GM21786 (cell line): ENCODE results near the gene P2RX3.
"Not testable (repeated sequence)": the region's sequence is repeated elsewhere in the genome, so short reads cannot be mapped to it uniquely, and the experiment has no call there.

Experiments
- ATAC-seq: cut with Tn5 transposase; IDR thresholded peaks from one replicate; pipeline ENCODE4 v1.9.1; 2021; ENCODE audit not compliant: unreplicated experiment

Gene P2RX3

DNA sequence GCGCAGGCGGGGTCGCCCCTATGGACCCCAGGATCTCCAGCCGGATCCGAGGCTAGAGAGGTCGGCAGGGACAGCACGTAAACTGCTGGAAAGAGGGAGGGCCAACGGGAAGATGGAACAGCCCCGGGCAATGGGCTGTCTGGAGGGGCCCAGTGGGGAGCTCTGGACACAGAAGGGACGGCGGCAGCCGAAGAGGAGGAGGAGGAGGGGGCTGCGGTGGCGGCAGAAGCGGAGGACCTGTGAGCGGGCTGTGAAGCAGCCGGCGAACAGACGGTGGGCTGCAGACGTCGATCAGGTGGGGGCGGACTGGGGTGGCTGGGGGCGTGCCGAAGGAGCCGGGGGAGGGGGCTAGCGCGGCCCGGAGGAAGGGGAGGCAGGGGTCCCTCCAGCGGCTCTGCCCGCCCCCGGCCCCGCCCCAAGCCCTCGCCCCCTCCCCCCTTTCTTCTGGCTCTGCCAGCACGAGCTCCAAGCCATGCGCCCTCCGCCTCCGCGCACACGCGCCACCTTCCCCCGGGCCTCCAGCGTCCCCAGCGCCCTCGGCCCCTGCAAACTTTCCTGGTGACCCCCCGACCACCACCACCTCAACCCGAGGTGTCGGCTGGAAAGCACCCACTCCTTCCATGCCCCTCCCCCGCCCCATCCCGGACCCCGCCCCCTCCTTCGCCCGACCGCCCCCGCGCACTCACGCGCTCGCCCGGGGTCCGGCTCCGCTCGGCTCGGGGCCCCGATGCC lies 13.8 kb upstream of the P2RX3 start:
- no peak for ATAC-seq

DNA sequence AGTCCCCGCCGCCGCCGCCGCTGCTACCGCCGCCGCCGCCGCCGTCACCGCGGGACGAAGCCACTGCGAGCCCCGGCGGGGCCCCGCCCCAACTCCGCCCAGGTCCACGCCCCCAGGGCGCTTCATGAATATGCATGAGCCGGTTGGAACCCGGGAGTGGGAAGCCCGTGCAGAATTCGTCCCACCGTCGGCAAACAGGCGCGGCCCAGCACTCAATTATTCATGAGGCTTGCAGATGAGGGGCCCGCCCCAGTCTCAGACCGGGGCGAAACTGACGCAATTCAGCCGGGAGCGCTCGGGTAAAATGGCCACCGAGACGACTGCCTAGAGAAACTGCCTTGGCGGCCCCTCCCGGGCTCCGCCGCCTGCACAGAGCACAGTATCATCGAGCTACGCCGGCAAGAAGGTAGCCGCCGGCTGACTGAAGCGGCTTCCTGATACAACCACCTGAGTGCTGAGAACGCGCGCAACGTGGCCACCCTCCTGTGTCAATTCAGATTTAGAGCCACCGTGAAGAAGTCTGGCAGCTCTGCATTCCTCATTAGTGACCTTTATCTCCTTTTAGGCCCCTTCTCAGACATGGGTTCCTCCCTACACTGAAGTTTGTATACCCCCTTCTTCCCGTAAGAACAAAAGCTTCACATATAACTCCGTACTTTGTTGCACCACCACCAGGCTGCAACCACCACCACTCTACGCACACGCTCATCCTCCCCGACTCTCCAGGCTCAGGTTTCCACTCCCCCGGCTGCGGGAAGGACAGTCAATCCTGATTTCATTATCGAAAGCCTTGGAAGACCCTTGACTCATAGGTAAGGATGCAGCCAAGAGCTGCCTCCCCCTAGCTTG lies 13.0 kb upstream of the P2RX3 start, which contains the start of gene TNKS1BP1:
Gene TNKS1BP1 (minus strand): TSS at position 67 of the 849 bp plus-strand sequence. CDS start 3,067 bp downstream, outside the sequence.
- ATAC-seq, result peak; percentile 87

DNA sequence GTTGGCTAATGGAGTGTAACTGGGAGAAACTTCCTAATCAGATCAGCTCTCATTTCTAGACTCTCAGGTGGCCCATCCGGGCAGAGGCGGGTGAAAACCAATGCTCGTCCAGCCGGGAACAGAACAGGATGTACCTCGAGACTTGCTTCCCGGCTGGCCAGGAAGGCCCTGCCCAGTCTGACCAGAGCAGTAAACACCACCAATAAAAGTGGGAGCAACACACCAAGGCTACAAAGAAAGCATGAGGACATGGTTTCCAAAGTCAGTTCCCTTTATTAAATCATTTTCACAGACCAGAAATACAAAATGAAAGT lies 12.5 kb upstream of the P2RX3 start:
- no peak for ATAC-seq

DNA sequence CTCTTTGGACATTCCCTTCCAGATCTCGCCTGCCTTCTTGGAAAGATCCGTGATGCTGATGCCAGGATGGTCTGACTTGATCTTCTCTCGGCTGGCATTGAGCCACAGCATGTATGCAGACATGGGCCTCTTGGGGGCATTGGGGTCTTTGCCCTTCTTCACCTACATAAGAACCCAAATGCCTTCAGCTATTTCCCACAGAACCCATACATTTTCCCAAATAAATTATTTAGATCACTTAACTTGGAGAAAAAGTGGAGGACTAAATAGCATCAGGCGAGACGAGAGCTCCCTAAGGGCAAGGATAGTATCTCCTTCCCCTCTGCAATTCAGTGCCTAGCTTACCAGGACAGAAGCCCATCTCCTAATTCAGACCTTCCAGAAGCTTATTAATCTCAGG lies 10.4 kb upstream of the P2RX3 start:
- ATAC-seq, result no peak

DNA sequence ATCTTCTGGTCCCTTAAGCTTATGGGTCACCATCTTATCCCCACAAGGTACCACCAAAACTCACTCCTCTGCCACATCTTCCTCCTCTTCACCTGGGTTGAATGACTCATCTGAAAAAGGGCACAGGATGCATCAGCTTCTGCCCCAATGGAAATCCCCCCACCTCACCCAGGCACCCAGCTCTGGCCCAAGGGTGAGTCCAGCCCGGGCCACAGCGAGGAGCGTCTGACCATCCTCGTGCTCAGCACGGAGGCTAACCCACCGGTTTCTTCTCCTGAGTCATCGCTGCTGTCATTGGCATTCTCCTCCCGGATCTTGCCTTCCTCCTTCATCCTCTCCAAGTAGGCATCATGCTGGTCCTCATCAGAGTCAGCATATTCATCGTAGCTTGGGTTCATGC lies 8.1 kb upstream of the P2RX3 start:
- no peak for ATAC-seq

DNA sequence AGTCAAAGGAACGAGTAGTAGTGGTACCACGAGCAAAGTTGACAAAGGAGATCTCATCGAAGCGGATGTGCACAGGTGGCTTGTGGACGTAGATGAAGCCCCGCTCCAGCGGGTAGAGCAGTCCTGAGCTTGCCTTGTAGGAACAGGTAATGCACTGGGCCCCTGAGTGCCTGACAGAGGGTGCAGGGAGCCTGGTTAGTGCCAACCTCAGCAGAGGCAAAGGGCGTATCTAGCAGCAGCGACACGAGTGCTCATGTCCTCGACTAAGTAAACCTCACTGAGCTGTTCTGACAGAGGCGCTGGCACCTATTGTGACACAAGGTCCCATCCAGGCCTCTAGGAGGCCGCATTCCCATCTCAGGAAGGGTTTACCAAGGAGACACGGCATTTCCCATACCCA lies 6.4 kb upstream of the P2RX3 start:
- no peak for ATAC-seq

DNA sequence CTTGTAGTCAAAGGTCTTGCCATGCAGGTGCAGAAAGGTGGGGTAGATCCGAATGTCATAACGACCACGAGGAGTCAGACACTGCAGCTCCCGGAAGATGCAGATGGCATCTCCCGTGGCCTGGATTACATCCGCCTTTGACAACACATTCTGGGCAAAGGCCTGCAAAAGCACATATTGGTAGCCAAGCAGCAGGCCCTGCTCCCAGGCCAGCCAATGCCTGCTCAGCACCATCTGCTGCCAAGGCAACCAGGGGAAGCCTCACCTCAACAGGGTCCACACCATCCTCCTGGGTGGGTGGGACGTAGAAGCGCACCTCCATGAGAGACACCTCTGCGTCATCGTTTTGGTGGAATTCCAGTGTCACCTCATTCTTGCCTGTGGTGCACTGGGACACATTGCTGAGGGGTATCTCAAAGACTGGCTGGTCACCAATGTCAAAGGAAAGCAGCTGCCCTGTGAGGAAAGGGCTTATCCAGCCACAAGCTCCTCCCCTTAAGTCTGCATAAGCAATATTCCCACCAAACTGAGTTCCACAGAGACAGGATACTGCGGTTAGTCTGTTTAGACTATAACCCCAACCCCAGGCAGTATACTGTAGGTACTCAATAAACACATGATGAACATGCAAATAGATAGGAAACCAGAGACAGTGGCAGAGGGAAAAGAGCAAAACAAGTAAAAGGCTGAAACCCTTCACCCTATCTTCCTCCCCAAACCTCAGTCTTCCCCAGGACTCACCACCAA lies 5.3 kb upstream of the P2RX3 start:
- ATAC-seq, result no peak

DNA sequence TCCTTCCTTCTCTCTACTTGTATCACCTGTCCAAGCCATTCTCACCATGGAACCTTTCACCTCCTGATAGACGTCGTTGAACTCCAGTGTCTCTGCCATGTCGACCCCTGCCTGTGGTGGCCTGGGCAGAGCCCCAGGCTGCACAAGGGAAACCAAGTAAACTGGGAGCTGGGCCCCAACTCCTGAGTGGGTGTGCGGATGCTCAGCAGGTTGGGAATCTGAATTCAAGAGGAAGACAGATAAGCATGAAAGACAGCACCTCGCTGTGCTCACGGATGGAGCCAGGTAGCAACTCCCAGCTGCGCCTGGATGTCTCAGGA lies 3.2 kb upstream of the P2RX3 start:
- ATAC-seq, result peak; percentile 2

DNA sequence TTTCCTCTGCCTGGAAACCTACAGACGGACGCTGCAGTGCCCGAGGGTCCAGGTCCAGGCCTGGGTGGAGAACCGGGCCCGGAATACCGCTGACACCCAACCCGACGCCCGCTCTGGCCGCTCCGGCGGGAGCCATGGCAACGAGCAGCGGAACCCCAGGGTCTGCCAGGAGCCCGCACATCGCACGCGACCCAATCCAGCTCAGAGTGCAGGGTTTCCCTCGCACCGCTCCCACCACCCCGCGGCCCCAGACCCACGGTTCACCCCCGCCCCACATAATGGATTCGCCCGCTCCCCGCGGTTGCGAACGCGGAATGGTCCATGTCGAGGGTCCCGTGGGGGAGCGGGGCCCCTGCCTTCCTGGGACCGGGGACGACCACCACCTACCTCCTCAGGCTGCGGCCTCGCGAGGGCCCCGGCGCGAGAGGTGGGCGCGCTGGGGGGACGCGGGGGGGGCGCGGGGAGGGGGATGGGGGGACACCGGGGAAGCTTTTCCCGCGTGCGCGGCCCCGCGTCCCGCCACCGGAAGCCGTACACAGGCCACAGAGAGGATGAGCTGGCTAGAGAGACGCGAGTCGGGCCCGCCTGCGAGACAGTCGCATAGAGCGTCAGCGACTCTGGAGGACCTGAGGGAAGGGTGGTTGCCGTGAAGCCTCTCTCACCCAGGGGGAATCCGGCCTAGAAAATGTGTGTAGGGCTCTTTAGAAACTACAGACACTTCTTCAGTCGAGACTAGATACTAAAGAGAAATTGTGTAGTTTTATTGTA lies 2.6 kb upstream of the P2RX3 start, which contains the start of gene SSRP1:
Gene SSRP1 (minus strand): TSS at position 550 of the 768 bp plus-strand sequence. CDS start 771 bp downstream, outside the sequence.
- peak; percentile 99 for ATAC-seq

DNA sequence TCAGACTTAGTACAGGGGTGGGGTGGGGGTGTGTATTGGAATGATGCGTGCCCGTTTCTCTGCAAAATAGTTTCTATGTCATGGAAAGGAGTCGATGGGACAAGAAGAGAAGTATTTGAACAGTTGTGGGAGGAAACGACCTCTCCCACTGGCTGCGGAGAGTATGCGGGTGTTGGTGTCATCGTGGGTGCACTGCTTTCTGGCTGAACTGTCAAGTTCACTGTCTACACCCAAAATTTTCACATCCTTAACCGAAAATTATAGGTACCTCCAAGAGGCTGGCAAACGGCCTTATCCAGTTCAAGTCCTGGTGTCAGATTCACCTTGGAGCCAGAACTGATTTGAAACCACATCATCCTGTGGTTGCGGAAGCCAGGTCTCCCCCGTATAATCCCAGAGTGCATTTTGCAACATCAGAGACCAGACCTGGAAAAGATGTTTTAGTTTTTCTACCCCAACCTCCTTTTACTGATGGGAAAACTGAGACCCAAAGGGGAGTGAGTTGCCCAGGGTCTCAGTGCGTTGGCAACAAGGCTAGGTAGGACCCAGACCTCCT lies 2.0 kb upstream of the P2RX3 start:
- no peak for ATAC-seq

DNA sequence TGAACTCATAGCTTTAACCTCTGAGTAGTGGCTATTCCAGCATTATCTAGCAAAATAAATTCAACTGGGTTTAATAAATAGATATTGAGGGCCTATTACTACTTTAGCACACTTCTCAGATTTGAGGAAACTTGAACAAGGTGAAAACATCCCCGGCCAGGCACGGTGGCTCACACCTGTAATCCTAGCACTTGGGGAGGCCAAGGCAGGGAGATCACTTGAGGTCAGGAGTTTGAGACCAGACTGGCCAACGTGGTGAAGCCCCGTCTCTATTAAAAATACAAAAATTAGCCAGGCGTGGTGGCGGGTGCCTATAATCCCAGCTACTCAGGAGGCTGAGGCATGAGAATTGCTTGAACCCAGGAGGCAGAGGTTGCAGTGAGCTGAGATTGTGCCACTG lies 1.3 kb upstream of the P2RX3 start:
- ATAC-seq, result not testable (repeated sequence)

DNA sequence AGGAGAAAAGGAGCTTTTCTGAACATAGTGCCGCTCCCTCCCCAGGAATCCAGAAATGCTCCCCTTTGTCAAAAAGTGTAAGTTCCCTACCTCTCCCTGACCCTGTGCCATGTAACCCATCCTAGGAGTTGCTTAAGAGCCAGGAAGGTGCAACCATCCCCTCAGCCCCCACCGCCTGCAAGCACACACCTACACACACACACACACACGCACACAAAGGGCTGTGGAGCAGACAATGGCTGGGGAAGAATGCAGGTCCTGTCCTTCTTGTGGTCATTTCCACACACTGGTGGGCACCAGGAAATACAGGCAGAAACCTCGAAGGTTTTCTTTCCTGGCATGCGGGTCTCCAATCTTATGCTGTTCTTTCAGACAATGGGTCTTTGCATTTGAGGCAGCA lies 1.2 kb downstream of the P2RX3 start:
- ATAC-seq, result no peak

DNA sequence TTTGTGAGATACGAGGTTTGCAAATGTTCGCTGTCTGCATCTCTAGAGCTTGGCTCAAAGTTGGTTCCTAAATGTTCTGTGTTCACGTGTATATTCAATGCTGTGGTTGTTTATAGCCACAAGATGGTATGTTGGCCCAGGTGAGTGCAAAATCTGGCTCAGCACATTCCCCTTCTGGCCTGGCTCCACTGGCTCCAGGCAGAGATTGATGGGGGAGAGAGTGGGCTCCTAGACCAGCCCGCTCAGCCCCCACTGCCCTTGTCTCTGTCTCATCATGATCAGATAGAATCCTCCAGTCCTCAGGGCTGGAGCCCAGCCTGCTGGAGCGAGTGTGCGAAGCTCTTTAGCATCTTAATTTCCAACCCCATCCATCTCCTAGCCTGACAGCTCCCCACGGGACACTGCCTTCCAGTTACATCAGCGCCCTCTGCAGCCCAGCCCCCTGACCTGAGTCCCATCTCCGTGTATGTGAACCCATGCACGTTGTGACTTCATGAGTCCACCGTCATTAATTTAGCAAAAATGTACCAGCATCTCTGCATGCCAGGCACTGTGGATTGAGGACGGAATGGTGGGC lies 2.0 kb downstream of the P2RX3 start:
- ATAC-seq, result no peak

DNA sequence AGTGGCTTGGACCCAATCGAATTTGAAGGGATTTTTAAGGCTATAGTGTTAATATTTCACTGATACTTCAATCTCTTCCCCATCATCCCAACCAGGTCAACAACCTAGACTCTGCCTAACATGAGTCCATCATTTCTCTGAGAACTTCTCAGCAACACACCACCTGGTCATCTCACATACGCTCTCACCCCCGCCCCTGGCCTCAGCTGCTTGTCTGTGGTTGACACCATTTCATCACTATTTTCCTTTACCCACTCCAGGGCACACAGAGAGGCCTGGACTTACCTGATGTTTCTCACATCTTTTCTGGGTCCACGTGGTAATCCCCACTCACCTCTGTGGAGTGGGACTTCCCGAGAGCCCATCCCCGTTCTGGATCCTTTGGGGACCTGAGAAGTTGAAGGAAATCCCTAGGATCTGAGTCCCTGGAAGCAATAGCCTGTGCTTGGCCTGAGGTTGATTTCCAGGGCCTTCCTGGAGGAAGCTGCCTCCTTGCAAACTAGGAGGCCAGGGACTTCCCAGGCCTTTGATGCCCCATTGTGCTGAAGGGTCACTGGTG lies 3.2 kb downstream of the P2RX3 start:
- no peak for ATAC-seq

DNA sequence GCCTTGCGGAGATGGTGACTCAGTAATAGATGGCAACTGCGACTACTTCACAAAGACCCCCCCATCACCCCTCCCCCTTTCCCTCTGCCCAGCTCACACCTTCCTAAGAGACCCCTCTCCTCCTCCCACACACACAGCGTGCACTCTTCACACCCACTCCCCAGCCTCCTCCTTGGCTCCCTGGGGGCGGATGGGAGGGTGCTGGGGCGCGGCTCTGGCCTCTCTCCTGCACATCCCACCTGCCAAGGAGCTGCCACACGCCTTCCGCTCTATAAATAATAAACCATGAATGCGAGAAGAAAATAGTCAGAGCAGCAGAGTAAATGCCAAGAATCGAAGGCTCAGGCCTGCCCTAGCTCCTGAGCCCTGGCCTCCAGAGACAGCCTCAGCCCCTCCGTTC lies 4.5 kb downstream of the P2RX3 start:
- ATAC-seq, result no peak

DNA sequence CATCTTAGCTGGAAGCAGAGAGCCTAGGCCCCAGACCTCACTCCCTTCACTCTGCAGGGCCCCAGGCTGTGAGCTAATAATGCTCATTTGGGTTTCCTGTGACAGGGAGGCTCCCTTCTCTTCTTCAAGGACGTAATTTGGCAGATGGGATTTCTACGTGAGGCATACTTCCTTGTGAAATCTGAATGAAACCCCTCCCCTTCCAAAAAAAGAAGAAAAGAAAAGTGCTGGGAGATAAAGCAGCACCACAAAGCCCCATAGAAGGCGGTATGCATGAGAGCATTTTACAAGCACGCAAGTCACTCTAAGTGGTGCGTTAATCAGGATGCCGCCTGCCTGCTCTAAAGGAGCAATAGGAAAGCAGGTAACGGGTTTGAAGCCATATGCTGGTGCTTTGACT lies 5.7 kb downstream of the P2RX3 start:
- ATAC-seq, result no peak

DNA sequence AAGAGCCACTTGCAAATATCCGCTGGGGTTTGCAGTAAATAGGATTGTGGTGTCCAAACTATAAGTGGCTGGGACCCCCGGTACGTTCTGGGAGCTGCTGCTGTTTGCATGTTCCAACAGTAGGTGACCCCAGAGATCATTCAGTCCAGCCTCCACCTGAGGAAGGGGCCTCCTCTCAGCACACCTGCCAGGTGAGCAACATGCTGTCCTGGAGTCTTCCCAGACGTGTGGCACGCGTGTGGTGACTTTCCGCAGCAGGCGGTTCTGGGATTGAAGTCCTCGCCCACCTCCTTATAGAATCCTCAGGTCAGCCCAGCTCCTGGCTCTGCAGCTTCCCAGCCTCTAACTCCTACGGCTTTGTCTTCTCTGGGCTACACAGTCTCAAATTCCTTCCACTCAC lies 6.7 kb downstream of the P2RX3 start:
- ATAC-seq, result no peak

DNA sequence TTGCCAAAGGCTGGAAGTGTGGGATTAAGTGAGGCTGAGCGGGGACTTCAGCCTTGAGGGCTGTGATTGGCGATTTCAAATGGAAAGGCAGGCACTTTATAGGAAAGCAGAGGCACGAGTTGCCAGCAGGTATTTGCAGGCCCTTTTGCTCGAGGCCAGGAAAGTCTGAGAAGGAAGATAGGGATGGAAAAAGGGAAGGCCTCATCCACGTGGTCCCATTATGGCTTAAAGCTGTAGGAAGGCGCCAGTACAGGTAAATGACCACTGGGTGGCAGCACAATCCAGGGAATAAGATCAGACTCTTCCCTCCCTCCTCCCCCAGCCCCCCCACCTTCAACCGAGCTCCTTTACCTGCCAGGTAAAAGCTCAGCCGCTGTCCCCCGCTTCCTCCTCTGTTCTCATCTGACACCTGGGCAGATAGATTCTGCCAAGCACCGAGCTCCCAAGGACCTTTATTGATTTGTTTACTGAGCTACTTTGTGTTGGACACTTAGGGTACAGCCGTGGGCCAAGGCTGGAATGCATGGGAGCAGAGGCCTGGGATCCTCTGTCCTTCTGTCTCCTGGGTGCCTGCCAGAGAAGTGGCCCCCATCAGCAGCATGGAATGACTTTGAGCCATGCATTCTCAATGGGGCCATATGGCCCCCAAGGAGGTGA lies 7.5 kb downstream of the P2RX3 start:
- ATAC-seq, result peak; percentile 68

DNA sequence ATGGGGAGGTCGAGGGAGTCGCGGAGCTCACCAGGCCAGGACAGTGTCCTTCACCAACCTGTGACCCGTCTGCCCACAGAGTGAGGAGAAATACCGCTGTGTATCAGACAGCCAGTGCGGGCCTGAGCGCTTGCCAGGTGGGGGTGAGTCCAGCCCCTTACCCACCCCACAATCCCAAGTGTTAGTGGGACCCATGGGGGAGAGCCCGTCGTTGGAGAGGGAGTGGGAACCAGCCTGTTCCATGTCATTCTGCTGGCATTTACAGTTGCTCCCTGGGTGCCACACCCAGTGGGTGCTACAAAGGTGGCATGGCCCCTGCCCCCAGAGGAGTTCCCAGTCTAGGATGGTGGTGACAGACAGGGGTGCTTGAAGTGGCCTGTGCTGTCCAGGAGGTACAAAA lies 9.2 kb downstream of the P2RX3 start:
- no peak for ATAC-seq

DNA sequence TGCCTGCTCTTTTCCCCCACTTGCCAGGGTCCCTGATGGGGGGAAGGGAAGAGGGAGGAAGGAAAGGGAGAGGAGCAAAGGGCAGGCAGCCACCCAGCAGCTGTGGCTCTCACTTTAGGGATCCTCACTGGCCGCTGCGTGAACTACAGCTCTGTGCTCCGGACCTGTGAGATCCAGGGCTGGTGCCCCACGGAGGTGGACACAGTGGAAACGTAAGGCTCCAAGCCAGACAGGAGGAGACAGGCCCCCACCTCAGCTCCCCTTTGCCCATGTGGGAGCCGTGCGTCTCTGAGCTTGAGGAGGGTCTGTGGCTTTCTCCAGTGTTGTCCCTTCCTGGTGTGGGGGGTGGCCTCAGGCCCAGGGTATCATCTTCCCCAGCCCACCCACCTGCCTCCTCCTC lies 9.9 kb downstream of the P2RX3 start:
- ATAC-seq, result no peak
